DMS53 (cell line): ENCODE data around the gene AKAP8L.
A peak's percentile ranks its signal among the peaks of the same experiment; 100 is the strongest.
"Not testable (repeated sequence)": the region's sequence is repeated elsewhere in the genome, so short reads cannot be mapped to it uniquely, and the experiment has no call there.

ENCODE experiments used
- DNase-seq: peaks from one replicate; lab custom pipeline; 2025; lab: John Stamatoyannopoulos, UW

AKAP8L gene

DNA sequence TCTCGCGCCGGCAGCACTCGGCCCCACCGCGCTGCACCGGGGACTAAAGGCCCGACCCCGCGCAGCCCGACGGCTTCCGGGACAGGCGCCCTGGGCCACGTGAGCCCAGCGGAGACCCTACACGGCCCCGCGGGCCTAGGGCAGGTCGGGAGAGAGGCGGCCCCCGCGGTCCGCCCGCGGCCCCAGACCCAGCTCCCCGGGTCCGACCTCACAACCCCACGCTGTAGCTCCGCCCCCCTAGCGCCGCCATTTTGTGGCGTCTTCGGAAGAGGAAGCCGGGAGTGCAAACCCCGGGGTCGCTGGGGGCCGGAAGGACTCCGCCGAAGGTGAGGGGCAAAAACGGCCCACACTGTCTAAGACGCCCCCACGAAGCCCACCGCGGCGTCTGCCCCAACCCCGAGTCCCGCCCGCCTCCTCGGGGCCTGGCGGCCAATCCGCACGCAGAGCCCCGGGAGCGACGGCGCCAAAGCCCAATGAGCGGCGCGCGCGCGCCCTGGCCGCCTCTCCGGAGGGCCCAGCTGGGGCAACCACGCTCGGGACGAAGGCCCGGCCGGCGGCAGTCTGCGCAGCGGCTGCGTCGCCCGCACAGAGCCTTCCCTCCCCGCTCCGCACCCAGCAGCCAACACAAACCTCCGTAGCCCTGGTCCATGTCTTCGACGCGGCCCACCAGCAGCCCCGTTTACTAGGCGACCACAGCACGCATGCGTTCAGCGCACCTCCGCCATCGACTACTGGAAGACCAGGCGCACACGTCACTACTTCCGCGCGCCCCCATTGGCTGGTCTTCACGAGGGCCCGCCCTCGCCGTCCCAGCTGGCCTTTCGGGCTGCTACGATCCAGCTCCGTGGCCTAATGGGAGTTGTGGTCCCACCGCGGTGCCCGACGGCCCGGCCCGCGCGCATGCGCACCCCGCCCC lies 39.4 kb downstream of the AKAP8L start, which contains the start of gene AKAP8:
Gene AKAP8, minus strand, starts transcription at position 705 of the 916 bp plus-strand sequence. Its CDS starts 56 bp downstream, at position 649.
- peak; percentile 98 for DNase-seq

DNA sequence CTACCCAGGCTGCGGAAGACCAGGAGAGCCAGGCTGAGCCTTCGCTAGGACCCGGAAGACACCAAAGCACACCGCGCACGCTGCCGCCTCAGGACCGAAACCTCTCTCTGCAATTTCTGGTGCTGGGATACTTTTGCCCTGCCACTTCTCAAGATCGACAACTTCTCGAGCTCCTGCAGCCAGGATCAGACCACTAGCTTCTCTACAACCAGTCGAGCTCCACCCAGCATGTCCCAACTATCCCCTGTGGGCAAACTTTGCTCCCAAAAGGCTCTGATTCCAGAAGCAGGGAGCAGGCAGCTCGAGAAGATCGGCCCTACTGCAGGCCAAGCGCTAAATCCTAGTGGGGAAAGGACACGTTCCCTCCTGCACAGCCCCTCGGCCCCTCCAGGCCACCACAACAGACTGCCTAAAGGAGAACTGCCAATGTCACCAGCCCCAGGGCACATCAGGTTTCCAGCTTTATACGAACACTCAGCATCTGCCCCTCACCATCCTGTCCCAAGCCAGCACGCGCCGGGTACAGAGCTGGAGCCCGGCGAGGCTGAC lies 40.2 kb downstream of the AKAP8L start:
- DNase-seq: peak; percentile 66

DNA sequence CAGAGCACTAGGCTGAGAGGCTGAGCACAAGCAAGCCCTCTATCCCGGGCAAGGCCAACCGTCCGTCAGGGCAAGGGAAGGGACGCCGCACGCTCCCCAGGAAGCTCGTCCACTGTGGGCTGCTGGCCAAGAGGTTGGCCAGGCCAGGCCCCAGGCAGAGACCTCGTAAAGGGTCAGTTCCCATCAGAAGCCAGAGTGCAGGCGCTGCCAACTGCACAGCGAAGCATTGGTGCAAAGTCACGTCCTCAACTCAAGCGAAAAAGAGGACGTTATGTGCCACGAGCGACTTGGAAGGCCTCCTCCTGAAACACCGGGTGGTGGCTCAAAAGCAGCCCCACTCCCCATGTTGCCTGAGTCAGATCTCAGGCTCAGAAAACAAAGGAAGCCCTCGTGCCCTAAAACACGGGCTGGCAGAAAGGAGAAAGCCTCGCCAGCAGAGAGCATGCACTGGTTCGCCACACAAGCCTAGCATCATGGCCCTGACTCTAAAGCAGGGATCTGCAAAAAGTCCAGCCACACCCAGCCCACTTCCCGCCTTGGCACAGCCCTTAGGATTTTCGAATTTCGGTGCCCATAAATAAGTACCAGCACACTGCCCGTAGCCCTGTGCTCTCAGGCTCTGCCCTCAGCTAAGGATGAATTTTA lies 43.9 kb downstream of the AKAP8L start:
- no peak for DNase-seq

DNA sequence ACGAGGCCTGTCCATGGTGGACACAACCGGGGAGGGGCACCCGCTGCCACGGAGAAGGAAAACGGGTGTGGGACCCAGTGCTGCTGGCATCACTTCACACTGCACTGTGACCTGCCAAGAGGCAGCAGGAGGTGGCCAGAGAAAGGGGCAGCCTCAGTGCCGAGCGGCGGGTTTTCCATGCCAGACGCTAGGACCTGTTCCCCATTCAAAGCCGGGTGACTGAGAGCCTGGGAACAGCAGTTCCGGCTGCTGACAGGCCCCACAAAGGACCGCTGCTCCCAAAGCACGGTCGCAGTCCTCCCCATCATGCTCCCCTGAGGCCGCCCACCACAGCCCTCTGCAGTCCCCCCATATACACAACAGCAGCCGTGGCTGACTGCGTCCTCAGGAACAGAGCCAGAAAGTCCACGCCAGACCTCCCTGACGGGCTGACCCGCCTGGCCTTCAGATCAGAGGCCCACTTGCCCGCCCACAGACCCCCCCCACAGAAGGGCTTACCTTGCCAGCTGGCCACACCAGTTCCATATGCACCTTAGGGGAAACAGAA lies 44.6 kb downstream of the AKAP8L start:
- no peak for DNase-seq

DNA sequence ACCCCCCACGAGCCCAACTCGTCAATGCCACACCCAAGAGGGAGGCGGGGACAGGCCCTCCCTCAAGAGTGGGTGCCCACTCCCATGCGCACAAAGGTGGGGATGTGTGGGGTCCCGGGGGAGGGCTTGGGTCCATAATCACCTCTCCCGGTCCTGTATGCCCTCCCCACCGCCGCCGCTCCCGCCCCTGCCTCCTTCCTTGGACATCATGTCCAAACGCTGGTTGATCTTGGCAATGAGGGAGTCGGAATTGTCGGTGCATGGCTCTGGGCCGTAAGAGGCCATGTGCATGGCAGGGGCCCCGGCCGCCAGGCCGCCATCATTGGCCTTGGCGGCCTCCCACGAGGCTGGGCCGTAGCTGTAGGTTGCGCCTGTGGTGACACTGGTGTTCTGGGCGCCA lies 45.1 kb downstream of the AKAP8L start:
- DNase-seq: no peak

DNA sequence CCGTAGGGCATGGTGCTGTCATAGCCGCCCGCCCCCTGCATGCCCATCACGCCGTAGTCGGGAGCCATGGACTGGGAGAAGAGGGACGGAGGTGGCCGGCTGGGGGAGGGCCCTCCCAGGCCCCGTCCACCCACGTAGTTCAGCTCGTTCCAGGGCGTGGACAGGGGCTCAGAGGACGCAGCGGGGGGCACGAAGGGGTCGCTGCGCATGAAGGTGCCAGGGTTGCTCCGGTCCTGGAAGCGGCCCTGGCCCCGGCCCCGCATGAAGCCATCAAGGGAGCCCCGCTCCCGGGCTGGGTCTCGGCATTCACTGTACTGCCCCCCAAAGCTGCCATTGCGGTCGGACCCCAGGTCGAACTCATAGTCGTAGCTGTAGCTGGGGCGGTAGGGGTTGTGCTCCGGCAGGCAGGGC lies 45.9 kb downstream of the AKAP8L start:
- no peak for DNase-seq

DNA sequence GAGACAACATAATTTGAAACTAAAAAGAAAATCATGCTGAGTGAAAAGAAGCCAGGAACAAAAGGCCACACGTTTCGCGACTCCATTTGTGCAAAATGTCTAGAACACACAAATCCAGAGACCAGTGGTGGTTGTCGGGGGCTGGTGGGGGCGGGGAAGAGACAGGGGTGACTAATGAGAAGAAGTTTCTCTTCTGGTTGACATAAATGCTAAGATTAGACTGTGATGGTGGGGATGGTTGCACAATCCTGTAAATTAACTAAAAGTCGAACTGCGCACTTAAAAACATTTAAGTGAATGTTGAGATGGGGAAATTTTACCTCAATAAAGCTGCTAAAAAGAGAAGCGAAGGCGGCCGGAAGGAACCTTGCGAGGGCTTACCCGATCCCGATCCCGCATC lies 46.3 kb downstream of the AKAP8L start:
- no peak for DNase-seq

DNA sequence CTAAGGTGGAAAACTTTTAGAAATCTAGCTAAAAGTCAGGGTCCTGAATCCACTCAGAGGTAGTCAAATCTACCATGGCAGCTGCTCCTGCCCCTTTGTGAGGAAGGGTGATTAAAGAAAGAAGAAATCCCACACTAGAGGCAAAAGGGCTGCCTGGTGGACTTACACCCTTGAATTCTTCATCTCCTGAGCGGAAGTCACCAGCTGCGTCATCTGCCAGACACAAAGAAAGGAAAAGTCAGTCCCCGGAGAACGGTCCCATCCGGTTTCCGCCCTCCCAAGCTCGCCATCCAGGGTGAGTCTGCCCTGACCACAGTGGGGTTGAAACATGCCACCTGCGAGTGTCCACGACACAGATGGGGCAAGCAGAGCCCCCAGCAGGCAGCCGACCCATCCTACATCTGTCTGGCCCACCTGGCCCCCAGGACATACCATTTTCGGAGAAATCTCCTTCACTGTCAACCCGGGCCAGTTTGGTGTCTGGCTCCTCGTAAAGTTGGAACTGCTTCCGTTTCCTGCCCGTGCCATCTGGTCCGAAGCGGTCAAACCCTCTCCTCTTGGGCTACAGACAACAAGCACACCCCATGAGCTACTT lies 46.9 kb downstream of the AKAP8L start:
- no peak for DNase-seq

DNA sequence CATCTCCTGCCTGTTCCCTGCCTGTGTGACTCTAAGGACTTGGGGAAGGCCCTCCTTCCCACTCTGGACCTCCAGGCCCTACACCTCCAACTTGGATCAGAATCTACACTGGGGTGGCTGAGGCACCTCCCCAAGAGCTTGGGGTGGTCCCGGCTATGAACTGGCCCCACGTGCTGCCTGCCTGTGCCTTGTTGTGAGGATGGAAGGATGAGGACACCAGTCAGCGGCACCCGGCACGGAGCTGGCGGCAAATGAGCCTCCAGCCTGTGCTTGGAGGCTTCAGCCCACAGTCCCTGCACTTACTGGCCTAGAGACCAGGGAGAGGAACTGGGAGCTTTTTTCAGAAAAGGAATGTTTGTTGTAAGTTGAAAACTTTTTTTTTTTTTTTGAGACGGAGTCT lies 47.7 kb downstream of the AKAP8L start:
- DNase-seq: no peak

DNA sequence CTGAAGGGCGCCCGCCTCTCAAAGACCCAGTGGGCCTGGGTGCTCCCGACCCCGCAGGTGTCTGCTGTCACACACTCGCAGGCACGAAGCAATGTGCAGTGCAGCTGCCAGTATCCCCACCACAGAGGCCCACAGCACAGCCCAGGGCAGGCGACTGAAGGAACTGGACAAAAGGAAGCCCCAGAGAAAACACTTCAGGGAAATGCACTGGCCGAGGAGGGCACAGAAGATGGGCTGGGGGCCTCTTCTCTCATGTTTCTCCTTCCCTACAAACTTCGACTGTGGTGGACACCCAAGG lies 49.2 kb downstream of the AKAP8L start:
- DNase-seq: no peak

DNA sequence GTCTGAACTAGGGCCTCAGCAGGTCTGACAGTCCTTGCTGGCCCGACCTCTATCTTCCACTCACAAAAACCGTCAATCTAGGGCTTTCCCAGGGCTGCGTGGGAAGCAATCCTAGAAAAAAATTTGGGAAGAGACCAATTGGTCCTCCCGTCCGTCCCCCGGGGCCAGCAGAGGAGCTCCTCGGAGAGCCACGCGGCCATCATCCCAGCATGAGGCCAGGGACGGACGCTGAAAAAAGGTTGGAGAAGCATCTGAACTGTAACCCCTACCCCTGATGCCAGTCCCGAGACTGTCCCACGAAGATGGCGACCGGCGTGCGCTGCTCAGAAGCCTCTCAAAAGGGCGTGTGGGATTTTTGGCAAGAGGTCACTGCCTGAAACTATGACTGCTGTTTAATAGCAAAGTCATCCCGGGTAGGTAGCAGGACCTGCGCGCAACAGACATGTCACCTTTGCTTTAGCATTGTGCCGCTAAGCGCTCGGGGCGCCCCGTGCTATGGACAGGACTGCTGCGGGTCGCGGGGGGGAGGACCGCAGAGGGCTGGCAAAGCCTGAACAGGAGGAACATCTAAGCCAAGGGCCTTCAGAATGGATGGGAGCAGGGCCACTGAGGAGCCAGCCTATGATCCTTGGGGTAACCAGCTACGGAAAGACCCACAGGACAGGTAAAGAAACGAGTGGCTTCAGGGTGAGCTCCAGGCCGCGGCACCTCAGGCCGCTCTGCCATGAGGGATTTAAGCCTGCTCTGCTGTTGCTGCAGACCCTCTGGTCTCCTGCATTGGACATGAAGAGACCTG lies 49.8 kb downstream of the AKAP8L start:
- no peak for DNase-seq

DNA sequence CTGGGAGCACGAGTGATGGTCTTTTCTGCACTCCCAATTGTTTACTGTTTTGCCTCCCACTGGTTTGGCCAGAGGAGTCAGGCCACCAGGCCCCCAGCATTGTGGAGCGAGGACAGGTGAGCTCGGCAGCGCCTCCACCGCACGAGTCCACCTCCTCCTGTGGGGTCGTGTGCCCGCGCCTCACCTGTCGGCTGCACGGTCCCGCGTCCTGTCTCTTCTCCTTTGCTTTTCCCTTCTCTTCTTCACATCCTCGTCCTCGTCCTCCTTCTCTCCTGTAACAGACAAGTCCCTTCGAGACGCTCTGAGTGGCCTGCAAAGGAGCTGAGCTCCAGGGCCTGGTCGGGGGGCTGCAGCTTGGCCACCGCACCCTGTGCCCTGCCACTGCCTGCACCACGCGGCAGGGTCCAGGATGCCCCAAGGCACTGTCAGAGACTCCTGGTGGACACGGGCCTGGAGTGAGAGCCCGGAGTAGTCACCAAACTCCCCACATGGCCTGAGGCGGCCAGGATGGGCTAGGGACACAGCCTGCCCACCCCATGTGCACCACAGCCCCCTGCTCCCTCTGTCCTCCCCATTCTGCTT lies 50.6 kb downstream of the AKAP8L start:
- no peak for DNase-seq

DNA sequence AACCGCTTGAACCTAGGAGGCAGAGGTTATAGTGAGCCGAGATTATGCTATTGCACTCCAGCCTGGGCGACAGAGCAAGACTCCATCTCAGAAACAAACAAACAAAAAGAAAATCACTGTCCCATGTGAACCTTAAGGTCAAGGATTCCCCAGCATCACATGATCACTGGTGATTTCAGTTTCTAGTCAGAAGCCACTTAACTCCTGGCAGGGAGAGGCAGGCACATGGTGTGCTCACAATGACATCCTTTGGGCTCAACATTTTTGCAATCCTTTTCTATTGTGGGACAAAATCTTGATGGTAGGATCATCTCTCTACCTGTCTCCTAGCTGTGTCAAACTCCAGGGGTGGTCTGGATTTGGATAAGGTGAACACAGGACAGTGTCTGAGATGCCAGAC lies 51.3 kb downstream of the AKAP8L start:
- DNase-seq: no peak

DNA sequence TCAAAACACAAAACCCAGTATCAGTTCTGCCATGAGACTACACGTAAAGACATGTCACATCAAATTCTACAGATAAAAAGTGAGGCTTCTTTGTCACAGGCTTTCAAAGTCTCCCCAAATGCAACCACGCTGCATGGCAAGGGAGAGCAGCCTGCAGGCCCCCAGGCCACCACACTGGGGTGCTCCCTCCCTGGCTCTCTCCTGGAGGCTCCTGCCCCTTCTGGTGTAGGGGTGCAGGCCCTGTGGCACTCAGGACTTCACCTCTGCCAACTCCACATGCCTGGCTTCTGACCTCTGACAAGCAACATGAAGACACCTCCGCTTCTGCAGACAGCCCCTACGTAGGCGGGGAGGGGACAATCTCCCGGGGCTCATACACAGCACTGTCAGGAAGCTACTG lies 53.5 kb downstream of the AKAP8L start:
- no peak for DNase-seq

DNA sequence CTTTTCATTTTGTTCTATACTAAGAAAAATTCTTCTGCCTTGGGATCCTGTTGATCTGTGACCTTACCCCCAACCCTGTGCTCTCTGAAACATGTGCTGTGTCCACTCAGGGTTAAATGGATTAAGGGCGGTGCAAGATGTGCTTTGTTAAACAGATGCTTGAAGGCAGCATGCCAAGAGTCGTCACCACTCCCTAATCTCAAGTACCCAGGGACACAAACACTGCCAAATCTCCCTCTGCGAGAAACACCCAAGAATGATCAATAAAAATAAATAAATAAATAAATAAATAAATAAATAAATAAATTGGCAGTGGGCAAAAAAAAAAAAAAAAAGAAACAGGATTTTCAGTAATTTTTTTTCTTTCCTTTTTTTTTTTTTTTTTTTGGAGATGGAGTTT lies 55.0 kb downstream of the AKAP8L start:
- not testable (repeated sequence) for DNase-seq

DNA sequence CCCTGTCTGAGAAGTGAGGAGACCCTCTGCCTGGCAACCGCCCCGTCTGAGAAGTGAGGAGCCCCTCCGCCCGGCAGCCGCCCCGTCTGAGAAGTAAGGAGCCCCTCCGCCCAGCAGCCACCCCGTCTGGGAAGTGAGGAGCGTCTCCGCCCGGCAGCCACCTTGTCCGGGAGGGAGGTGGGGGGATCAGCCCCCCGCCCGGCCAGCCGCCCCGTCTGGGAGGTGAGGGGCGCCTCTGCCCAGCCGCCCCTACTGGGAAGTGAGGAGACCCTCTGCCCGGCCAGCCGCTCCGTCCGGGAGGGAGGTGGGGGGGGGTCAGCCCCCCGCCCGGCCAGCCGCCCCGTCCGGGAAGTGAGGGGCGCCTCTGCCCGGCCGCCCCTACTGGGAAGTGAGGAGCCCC lies 55.7 kb downstream of the AKAP8L start:
- not testable (repeated sequence) for DNase-seq

DNA sequence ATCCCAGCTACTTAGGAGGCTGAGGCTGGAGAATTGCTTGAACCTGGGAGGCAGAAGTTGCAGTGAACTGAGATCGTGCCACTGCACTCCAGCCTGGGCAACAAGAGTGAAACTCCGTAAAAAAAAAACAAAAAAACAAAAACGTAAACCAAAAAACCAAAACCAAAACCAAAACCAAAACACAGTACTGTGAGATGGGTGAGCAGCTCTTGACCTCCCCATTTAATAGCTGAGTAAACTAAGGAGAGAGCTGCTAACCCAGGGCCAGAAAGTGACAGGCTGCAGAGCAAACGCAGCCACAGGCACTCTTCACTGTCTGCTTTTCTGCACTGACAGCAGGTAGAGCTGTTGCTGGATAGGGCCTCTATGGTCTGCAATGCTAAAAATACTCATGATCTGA lies 58.8 kb downstream of the AKAP8L start:
- not testable (repeated sequence) for DNase-seq

DNA sequence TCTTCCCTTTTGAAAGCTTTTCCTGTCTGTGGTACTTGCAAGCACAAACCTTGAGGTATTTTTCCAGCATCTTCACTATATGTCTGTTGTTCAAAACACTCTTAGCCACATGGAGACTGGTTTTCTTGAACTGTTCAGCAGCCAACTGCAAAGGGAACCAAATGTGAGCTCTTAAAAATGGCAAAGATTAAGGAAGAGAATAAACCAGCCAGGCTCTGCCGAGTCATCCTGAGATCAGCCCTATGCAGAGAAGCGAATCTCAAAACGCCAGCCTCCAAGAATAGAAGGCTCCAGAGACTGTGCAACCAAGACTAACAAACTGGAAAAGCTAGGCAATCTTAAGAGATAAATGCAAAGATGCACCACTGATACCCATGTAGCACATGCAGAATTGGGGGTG lies 59.9 kb downstream of the AKAP8L start:
- DNase-seq: no peak

DNA sequence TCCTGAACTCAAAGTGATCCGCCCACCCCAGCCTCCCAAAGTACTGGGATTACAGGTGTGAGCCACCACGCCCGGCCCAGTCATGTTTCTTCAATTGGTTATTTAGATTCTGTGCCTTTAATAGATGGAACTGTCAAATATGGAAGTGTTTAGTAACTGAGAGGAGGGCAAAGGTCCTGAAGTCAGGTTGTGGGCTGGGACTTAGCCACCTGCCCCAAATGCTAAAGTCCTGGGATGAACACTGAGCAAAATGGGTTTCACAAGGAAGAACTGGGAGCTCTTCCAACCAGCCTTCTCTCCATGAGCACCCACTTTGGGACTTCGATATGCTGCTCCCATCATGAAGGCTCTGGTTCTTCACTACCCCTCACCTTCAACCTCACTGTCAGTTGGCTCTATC lies 60.9 kb downstream of the AKAP8L start:
- DNase-seq: no peak

DNA sequence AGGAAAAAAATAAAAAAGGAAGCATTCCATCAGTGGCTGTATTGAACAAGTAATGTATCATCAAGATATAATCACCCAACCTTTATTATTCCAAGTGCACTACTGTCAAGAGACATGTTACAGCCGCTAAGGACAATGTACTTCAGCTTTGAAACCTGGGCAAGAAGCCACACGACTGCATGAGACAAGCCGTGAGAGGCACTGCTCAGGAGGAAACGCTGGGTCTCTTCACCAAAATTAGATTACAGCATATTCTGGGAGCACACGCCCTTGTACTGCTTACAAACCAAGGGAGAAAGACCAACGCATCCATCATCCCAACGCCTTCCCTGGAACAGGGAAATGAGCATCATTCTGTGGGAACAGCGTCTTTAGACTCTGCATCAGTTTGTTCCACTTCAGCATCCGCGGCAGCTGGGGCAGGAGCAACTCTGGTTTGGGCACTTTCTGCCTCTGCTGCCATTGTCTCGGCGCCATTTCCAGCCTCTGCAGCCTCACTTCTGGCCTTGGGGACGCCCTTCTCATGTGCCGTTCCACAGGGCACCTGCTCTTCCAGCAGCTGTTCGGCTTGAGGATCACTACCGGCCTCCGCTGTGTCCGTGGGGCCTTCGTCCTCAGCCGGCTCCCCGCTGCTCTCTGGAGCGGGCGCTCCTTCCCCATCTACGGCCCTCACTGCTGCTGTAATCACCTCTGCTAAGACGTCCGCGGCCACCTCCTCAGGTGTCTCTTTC lies 64.1 kb downstream of the AKAP8L start:
- DNase-seq: no peak

DNA sequence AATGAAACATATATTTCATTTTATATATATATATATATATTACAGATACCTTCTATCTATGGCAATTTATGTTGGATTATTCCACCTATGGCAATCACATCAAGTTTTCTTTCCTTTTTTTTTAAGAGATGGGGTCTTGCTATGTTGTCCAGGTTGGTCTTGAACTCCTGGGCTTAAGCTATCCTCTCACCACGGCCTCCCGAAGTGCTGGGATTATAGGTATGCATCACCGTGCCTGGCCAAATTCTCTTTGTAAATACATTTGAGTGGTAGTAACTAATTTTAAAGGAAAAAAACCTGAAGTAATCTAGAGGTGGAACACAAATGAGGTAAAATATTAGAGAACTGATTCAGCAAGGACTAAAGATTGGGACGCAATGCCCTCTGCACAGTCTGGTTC lies 64.9 kb downstream of the AKAP8L start:
- DNase-seq: no peak
